Measurements from ENCODE around the gene MTSS2. TPM values are rescaled to one million over a fixed set of nuclear protein-coding genes. Genes with fewer than 3 reads are reported as not detected.

Gene MTSS2
- total RNA-seq, 2 donors from 2014 or later: 50.7 to 51.4 TPM

DNA sequence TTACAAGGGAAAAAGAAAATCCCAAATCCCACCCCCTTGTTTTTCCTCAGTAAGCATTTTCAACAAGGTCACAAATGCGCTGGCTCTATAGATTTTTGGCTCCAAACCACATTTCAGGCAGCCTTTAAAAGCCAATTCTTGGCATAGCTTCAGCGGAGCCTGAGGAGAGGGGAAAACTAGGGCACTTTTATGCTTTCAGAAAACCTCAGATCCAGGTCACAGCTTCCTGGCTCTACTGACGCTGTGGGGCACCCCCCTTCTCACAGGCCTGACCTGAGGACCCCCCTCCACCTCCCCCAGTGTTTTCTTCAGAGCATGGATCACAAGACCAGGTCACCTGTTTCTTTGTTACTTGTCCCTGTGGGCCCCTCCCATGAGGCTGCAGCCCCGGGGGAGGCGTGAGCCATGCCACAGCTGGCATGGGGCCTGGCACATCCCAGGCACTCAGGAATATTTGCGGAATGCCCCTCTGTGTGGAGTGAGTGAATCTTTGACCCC is 30.1 kb upstream of the MTSS2 start:
- ATAC-seq (no peak), DNase-seq (no peak)
- intact Hi-C loops (cut with DNase I): no loop called here

DNA sequence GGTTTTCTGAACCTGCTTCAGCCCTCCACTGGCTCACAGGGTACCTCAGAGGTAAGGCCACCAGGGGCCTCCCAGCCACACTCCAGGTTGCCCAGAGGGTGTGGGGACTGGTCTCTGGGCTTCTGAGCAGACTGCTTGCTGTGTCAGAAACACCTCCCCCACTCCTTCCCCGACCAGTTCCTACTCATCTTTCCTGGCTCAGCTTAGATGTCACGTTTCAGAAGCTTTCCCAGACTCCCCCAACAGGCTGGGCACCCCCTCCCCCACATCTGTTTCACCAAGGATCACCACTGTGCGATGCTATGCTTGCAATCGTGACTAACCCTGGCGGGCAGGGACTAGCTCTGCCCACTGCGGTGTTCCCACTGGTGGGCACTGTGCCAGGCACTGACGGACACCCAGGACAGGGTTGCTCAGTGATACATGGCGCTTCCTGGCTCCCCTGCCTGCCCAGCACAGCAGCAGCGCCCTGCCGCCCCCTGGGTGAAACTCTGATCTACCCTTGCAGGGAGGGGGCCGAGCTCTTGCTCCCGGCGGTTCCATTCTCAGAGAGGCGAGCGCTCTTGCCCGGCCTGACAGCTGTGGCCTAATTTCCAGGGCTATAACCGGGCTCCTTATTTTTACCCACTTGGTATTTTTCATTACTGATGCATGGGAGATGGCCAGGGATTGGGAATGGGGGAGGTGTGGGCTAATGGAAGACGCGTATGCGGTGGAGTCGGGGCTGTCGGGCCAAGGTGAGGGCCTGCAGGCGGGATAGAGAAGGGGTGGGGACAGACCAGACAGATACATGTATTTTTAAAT is 29.4 kb upstream of the MTSS2 start:
- ATAC-seq: peak; percentile 87 to 94
- intact Hi-C loops (cut with DNase I): no loop called here

DNA sequence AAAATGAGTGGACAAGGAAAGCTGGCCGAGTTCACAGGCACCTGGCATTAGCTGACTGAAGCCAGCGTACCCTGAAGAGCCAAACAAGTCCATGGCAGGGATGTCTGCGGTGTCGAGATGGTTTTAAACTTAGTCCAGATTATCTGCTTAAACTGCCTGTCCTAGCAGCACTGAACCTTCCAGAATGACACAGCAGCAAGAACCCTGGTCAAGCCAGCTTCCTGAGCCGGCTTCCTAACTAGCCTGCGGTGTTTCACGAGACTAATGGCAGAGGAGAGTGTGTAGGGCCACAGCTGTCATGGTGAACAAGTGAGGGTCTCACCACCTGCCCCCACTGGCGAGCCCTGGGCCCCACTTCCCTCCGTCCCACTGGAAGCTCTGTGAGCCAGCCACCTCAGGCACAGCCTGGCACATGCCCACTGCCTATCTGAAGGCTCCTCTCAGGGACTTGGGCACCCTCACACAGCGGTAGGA is 28.8 kb upstream of the MTSS2 start:
- peak in 1 of 2 donors; percentile 40 for ATAC-seq
- DNase-seq: no peak
- intact Hi-C loops (cut with DNase I): no loop called here

More for the DNA sequence above, 29.4 kb upstream of the MTSS2 start:
- peak; percentile 90 for DNase-seq

DNA sequence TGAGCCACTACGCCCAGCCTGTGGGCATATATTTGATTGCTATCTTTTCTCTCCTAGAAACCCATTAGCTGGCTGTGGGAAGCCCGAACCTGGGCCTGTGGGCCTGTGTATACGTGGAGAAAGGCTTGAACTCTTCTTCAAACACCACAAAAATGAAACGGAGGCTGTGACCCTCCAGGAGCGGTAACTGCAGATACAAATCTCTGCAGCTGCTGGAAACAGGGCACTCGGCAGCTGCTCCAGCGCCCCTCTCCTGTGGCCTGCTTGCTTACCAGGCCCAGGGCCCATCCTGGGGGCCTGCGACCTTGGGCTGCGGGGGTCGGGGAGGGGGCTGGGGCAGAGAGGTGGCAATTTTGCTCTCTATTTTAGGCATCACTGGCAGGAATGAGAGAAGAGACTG is 28.0 kb upstream of the MTSS2 start:
- intact Hi-C loops (cut with DNase I): no loop called here
- ATAC-seq (no peak), DNase-seq (no peak)

DNA sequence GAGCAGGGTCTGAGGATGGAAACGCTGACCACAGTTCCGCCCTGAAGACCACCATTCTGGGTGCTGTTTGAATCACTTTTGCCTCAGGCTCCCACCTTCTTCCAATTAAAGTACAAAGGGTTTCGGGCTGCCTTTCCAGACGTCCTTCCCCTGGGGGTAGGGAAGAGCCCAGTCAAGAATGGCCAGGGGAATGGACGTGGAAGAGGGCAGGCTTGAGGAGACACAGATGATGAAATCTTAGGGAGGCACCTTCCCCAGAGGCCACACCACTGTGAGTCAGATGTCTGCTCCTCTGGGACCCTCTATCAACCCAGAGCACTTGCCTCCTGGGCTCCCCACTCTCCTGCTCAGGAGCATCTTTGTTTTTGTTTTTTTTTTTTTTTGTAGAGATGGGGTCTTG is 27.5 kb upstream of the MTSS2 start:
- intact Hi-C loops (cut with DNase I): no loop called here
- ATAC-seq (no peak), DNase-seq (no peak)

- intact Hi-C loops (cut with DNase I): no loop called here
- ATAC-seq: no peak
- DNase-seq: no peak
Measured at GRCh38 chr16:70712942-70713341, 27.1 kb upstream of the MTSS2 start.

DNA sequence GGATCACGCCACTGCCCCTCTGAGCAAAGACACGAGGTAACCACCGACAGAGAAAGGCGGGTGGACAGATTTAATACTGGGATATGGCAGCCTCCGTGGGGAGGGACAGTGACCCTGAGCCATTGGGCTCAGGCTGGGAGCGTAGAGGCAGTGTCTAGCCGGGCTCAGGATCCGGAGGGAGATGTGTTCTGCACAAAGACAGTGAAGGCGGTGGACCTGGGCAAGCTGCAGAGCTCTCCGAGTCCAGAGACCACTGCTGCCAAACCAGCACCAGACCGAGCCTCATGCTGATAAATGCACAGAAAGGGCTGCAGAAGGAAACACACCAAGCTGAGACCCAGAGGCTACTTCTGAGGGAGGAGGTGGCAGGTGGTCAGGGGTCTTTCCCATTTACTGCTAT is 26.5 kb upstream of the MTSS2 start:
- ATAC-seq (no peak), DNase-seq (no peak)
- intact Hi-C loops (cut with DNase I): no loop called here

GRCh38 chr16:70711211-70712031 is 25.6 kb upstream of the MTSS2 start:
- intact Hi-C loops (cut with DNase I): no loop called here
- ATAC-seq: no peak
- DNase-seq: no peak

DNA sequence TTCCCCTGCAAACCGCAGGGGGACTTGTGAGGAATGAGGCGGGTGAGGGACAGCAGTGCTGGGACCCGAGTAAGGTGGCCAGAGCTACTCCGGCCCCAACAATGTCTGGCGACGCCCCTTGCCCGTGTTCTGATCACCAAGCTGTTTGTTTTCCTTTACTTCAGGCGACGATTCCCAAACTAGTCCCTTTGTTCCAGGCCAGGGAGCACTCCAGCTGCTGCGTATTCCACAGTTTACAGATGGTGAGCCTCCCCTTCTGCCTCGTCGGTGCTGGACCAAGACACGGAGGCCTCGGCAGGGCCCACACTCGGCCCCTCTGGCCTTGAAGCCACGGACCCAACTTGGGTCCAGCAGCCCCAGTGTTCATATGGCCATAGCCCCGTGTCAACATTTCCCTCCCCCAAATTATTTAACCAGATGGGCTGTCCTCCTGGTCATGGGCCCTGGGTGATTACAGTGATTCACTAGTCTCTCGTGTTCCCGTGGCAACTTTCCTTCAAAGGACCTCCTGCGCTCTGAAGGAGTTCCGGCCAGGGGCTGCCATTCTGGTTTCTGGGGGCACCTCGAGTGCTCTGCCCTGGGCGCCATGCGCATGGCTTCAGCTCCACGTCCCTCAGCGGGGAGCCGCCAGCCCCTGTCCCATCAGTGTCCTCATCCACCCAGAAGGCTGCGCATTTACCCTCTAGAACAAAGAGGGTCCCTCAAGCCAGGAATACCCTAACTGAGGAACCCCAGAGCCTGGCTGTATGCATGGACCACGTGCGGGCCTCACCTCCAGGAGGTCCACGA is 24.8 kb upstream of the MTSS2 start:
- intact Hi-C loops (cut with DNase I): no loop called here
- ATAC-seq (no peak), DNase-seq (no peak)

GRCh38 chr16:70709942-70710341 is 24.1 kb upstream of the MTSS2 start:
- DNase-seq: no peak
- intact Hi-C loops (cut with DNase I): no loop called here
- ATAC-seq: no peak

DNA sequence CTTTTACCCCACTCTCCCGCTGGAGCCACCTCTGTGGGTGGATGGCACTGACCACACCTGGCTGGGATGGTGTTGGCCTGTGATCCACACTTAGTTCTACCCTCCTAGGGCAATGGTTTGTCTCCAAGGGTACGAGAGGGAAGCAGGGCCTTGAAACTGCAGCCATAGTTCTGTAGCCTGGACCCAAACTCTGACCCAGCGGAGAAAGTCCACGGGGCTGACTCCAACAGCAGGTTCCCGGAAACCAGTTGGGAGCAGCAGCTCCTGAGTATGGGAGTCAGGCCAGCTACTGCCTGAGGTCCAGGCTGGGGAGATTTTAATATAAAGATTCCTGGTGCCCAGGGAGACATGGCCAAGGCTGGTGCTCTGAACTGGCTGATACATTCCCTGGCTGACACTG is 23.6 kb upstream of the MTSS2 start:
- no peak for ATAC-seq
- no peak for DNase-seq
- intact Hi-C loops (cut with DNase I): no loop called here

GRCh38 chr16:70708366-70709246 is 22.8 kb upstream of the MTSS2 start:
- DNase-seq: no peak
- ATAC-seq: no peak
- intact Hi-C loops (cut with DNase I): no loop called here

- ATAC-seq: peak; percentile 2 to 7
- intact Hi-C loops (cut with DNase I): no loop called here
- no peak for DNase-seq
Measured at GRCh38 chr16:70706948-70707465, 21.2 kb upstream of the MTSS2 start.

- no peak for ATAC-seq
- no peak for DNase-seq
- intact Hi-C loops (cut with DNase I): no loop called here
Measured at GRCh38 chr16:70705056-70705455, 19.2 kb upstream of the MTSS2 start.

GRCh38 chr16:70704586-70704985 is 18.7 kb upstream of the MTSS2 start:
- DNase-seq (no peak), ATAC-seq (no peak)
- intact Hi-C loops (cut with DNase I): loop anchor here in 1 of 2 donors (5.0 kb wide), 1 partner anchor 33 kb away; no protein-coding TSS in a partner anchor

DNA sequence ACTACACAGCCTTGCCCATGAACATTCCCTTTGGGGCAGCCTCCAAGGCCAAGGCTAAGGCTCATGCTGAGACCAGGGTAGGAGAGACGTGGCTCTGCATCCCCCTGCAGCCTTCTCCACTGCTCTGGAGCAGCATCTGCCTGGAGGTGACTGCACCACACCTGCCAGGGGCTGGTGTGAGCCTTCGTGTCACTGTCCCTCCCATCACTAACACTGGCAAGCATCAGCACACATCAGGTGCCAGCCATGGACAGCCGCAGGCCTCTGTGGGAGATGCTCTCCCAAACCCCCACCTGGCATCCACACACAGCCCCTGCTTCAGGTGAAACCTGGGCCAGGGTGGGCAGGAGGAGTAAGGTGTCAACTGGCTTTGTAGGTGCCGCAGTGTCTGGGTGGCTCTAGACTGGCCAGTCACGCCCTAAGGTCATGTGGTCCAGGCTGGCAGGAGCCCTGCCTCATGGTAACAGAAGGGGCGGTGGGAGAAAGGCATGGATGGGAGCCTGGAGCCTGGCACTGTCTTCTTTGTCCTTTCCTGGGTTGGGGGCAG is 18.1 kb upstream of the MTSS2 start:
- ATAC-seq (no peak), DNase-seq (no peak)
- intact Hi-C loops (cut with DNase I): loop anchor here in 1 of 2 donors (5.0 kb wide), 1 partner anchor 33 kb away; no protein-coding TSS in a partner anchor

DNA sequence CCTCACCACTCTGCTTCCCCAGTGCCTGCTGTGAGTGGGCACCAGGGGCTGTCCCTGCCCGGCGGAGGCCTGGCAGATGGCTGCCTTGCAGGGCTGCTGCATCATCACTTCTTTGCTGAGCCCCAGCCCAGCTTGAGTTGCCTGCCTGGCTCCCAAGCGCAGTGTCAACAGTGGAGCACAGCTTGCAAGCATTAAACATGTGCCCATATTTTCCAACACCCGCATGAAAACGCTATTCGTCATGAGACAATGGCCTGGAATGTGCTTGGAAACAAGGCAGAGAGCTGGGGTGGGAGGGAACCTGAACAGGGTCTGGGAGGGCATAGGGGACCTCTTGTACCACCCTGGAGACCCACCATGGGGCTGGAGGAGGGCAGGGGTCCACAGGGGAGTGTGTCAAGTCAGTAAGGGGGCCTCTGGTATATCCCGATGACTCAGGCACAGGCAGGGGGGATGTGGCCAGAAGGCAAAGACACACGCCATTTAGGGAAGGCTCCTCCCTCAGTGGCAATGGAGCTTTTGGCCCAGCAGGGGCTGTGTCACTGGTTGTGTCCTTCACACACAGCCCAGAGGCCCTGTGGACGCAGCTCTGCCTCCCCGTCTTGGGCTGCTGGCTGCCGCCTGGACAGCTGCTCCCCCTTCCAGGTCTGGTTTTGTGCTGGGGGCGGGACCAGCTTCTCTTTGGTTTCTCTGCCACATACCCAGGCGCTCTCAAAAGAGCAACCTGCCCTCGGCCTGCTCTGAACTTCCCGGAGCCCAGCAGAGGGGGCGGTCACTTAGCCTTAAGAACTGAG is 17.4 kb upstream of the MTSS2 start:
- DNase-seq (peak; percentile 72), ATAC-seq (peak; percentile 64 to 74)
- intact Hi-C loops (cut with DNase I): loop anchor here in 1 of 2 donors (5.0 kb wide), 1 partner anchor 34 kb away; no protein-coding TSS in a partner anchor
